Stimulated activated memory B cell treated with anti-CD40 and anti-IgM and Interleukin-4, amounts not matched to agents 10 μg/mL and 1 μg/mL and 100 μg/mL, for 72 hours (primary cell): Measurements from ENCODE around the gene RTN4IP1.
"Not testable (repeated sequence)": the region's sequence is repeated elsewhere in the genome, so short reads cannot be mapped to it uniquely, and the experiment has no call there.

ENCODE experiments used
- ATAC-seq: fragments of 150-1000 bp; cut with Tn5 transposase; 2 replicates; pipeline ENCODE4 v1.10.0; 2021
- H3K27ac Mint-ChIP-seq: one replicate; pipeline ENCODE4 v1.8.0; 2022; ENCODE audit warnings: mild to moderate bottlenecking, mixed read lengths
- H3K27me3 Mint-ChIP-seq: one replicate; pipeline ENCODE4 v1.8.0; 2022; ENCODE audit warnings: mixed read lengths
- H3K36me3 Mint-ChIP-seq: one replicate; pipeline ENCODE4 v1.8.0; 2022; ENCODE audit warnings: mixed read lengths
- H3K4me1 Mint-ChIP-seq: one replicate; pipeline ENCODE4 v1.8.0; 2022; ENCODE audit warnings: mixed read lengths
- H3K4me3 Mint-ChIP-seq: one replicate; pipeline ENCODE4 v1.8.0; 2022; ENCODE audit warnings: mild to moderate bottlenecking, moderate library complexity, mixed read lengths
- H3K9me3 Mint-ChIP-seq: one replicate; pipeline ENCODE4 v1.8.0; 2022; ENCODE audit warnings: mixed read lengths

RTN4IP1 gene

GRCh38 chr6:106551155-106551554 lies 78.1 kb downstream of the RTN4IP1 start:
- H3K36me3 Mint-ChIP-seq, result peaks cover 53% of the 10 kb centered on the region
- ATAC-seq, result no peak
- no peak overlapping the region for H3K4me3 Mint-ChIP-seq
- peak overlapping the region; percentile 40 for H3K27ac Mint-ChIP-seq
- H3K4me1 Mint-ChIP-seq, result peaks cover 28% of the 10 kb centered on the region
- no peaks in the 10 kb centered on the region for H3K27me3 Mint-ChIP-seq
- H3K9me3 Mint-ChIP-seq, result no peaks in the 10 kb centered on the region

GRCh38 chr6:106549521-106549920 lies 79.8 kb downstream of the RTN4IP1 start:
- Mint-ChIP-seq H3K4me3 (no peak overlapping the region), H3K36me3 (peaks cover 51% of the 10 kb centered on the region), H3K27ac (peak overlapping the region; percentile 95), H3K4me1 (peaks cover 34% of the 10 kb centered on the region), H3K27me3 (no peaks in the 10 kb centered on the region), H3K9me3 (no peaks in the 10 kb centered on the region)
- ATAC-seq, result no peak

- H3K4me1 Mint-ChIP-seq, result peaks cover 34% of the 10 kb centered on the region
- peaks cover 54% of the 10 kb centered on the region for H3K36me3 Mint-ChIP-seq
- ATAC-seq, H3K4me3 Mint-ChIP-seq, H3K9me3 Mint-ChIP-seq, H3K27me3 Mint-ChIP-seq: not testable (repeated sequence)
- H3K27ac Mint-ChIP-seq, result peak overlapping the region; percentile 95
Measured at GRCh38 chr6:106548926-106549455, 80.3 kb downstream of the RTN4IP1 start.

GRCh38 chr6:106547601-106548453 lies 81.5 kb downstream of the RTN4IP1 start:
- Mint-ChIP-seq H3K27ac (peak overlapping the region; percentile 95), H3K27me3 (no peaks in the 10 kb centered on the region), H3K4me1 (peaks cover 26% of the 10 kb centered on the region), H3K9me3 (no peaks in the 10 kb centered on the region), H3K36me3 (peaks cover 52% of the 10 kb centered on the region), H3K4me3 (no peak overlapping the region)
- no peak for ATAC-seq

GRCh38 chr6:106546691-106547414 lies 82.4 kb downstream of the RTN4IP1 start:
- ATAC-seq, result peak; percentile 92
- H3K4me1 Mint-ChIP-seq, result peaks cover 26% of the 10 kb centered on the region
- peak overlapping the region; percentile 21 for H3K4me3 Mint-ChIP-seq
- peaks cover 52% of the 10 kb centered on the region for H3K36me3 Mint-ChIP-seq
- H3K9me3 Mint-ChIP-seq, result no peaks in the 10 kb centered on the region
- no peaks in the 10 kb centered on the region for H3K27me3 Mint-ChIP-seq
- peak overlapping the region; percentile 95 for H3K27ac Mint-ChIP-seq

- no peaks in the 10 kb centered on the region for H3K9me3 Mint-ChIP-seq
- H3K36me3 Mint-ChIP-seq, result peaks cover 46% of the 10 kb centered on the region
- H3K27me3 Mint-ChIP-seq, result no peaks in the 10 kb centered on the region
- H3K4me3 Mint-ChIP-seq, result no peak overlapping the region
- ATAC-seq, result no peak
- peaks cover 26% of the 10 kb centered on the region for H3K4me1 Mint-ChIP-seq
- H3K27ac Mint-ChIP-seq, result peak overlapping the region; percentile 95
Measured at GRCh38 chr6:106546261-106546690, 83.0 kb downstream of the RTN4IP1 start.

- Mint-ChIP-seq H3K4me3 (no peak overlapping the region), H3K27me3 (no peaks in the 10 kb centered on the region), H3K36me3 (peaks cover 32% of the 10 kb centered on the region), H3K9me3 (no peaks in the 10 kb centered on the region), H3K27ac (peak overlapping the region; percentile 79), H3K4me1 (peaks cover 46% of the 10 kb centered on the region)
- no peak for ATAC-seq
Measured at GRCh38 chr6:106540907-106541306, 88.4 kb downstream of the RTN4IP1 start.

GRCh38 chr6:106540432-106540831 lies 88.9 kb downstream of the RTN4IP1 start:
- Mint-ChIP-seq H3K27me3 (no peaks in the 10 kb centered on the region), H3K4me3 (no peak overlapping the region), H3K27ac (peak overlapping the region; percentile 79), H3K36me3 (peaks cover 32% of the 10 kb centered on the region), H3K4me1 (peaks cover 43% of the 10 kb centered on the region), H3K9me3 (no peaks in the 10 kb centered on the region)
- ATAC-seq, result no peak

- Mint-ChIP-seq H3K9me3 (no peaks in the 10 kb centered on the region), H3K27ac (peak overlapping the region; percentile 79), H3K4me1 (peaks cover 47% of the 10 kb centered on the region), H3K36me3 (peaks cover 30% of the 10 kb centered on the region), H3K4me3 (no peak overlapping the region), H3K27me3 (no peaks in the 10 kb centered on the region)
- ATAC-seq, result no peak
Measured at GRCh38 chr6:106539936-106540335, 89.4 kb downstream of the RTN4IP1 start.

- ATAC-seq, result peak; percentile 71
- Mint-ChIP-seq H3K9me3 (no peaks in the 10 kb centered on the region), H3K4me3 (no peak overlapping the region), H3K36me3 (peaks cover 24% of the 10 kb centered on the region), H3K4me1 (peaks cover 65% of the 10 kb centered on the region), H3K27me3 (no peaks in the 10 kb centered on the region), H3K27ac (peak overlapping the region; percentile 79)
Measured at GRCh38 chr6:106538145-106538544, 91.2 kb downstream of the RTN4IP1 start.

GRCh38 chr6:106537662-106538061 lies 91.6 kb downstream of the RTN4IP1 start:
- Mint-ChIP-seq H3K36me3 (peaks cover 28% of the 10 kb centered on the region), H3K4me1 (peaks cover 69% of the 10 kb centered on the region), H3K27me3 (no peaks in the 10 kb centered on the region), H3K4me3 (no peak overlapping the region), H3K9me3 (no peaks in the 10 kb centered on the region), H3K27ac (peak overlapping the region; percentile 79)
- no peak for ATAC-seq

GRCh38 chr6:106536851-106537250 lies 92.4 kb downstream of the RTN4IP1 start:
- Mint-ChIP-seq H3K27me3 (no peaks in the 10 kb centered on the region), H3K4me3 (peak overlapping the region; percentile 34), H3K36me3 (peaks cover 34% of the 10 kb centered on the region), H3K27ac (peak overlapping the region; percentile 79), H3K9me3 (no peaks in the 10 kb centered on the region), H3K4me1 (peaks cover 73% of the 10 kb centered on the region)
- ATAC-seq, result no peak

- ATAC-seq, result no peak
- Mint-ChIP-seq H3K27me3 (no peaks in the 10 kb centered on the region), H3K27ac (peak overlapping the region; percentile 79), H3K36me3 (peaks cover 37% of the 10 kb centered on the region), H3K4me1 (peaks cover 73% of the 10 kb centered on the region), H3K4me3 (no peak overlapping the region), H3K9me3 (no peaks in the 10 kb centered on the region)
Measured at GRCh38 chr6:106536357-106536756, 92.9 kb downstream of the RTN4IP1 start.

- no peak for ATAC-seq
- Mint-ChIP-seq H3K4me3 (no peak overlapping the region), H3K36me3 (peaks cover 43% of the 10 kb centered on the region), H3K27ac (peak overlapping the region; percentile 73), H3K9me3 (no peaks in the 10 kb centered on the region), H3K4me1 (peaks cover 69% of the 10 kb centered on the region), H3K27me3 (no peaks in the 10 kb centered on the region)
Measured at GRCh38 chr6:106535012-106535411, 94.3 kb downstream of the RTN4IP1 start.

GRCh38 chr6:106534564-106534982 lies 94.7 kb downstream of the RTN4IP1 start:
- peaks cover 66% of the 10 kb centered on the region for H3K4me1 Mint-ChIP-seq
- peak; percentile 39 for ATAC-seq
- peaks cover 47% of the 10 kb centered on the region for H3K36me3 Mint-ChIP-seq
- peak overlapping the region; percentile 73 for H3K27ac Mint-ChIP-seq
- H3K4me3 Mint-ChIP-seq, result no peak overlapping the region
- no peaks in the 10 kb centered on the region for H3K27me3 Mint-ChIP-seq
- H3K9me3 Mint-ChIP-seq, result no peaks in the 10 kb centered on the region
